GM12878 (cell line): ENCODE data around the gene MFSD12. TPM values are rescaled to one million over a fixed set of nuclear protein-coding genes. Genes with fewer than 3 reads are reported as not detected.

Source experiments
- ATAC-seq: fragments of 200-7000 bp; cut with Tn5 transposase; 3 replicates; pipeline ENCODE4 v1.9.1; 2020; ENCODE audit warnings: mild to moderate bottlenecking, moderate library complexity
- BruUV-seq: library from RNA; stranded (reverse); fragments of 400-500 nt; replicated peaks from 2 replicates; lab custom pipeline; 2021; lab: Mats Ljungman, UMichigan
- CTCF ChIA-PET: fragments of 300-600 bp; sonication (Branson Sonifier 250); formaldehyde crosslinking; extraction: SDS; loops from one replicate; lab custom pipeline; 2021; ENCODE audit warnings: inconsistent platforms; lab: Yijun Ruan, JAX
- POLR2A ChIA-PET: fragments of 350-600 bp; formaldehyde crosslinking; extraction: SDS; loops from one replicate; lab custom pipeline; 2021; ENCODE audit warnings: inconsistent platforms; lab: Charles Lee
- RAD21 ChIA-PET: fragments of 300-600 bp; sonication (Branson Sonifier 250); formaldehyde crosslinking; loops from one replicate; lab custom pipeline; 2023; ENCODE audit warnings: antibody characterized with exemption; ENCODE audit not compliant: unreplicated experiment; lab: Charles Lee
- SMC1A ChIA-PET: fragments of 300-600 bp; sonication (Branson Sonifier 250); formaldehyde crosslinking; loops from one replicate; lab custom pipeline; 2023; ENCODE audit not compliant: unreplicated experiment, uncharacterized antibody; lab: Charles Lee
- DNase-seq: peaks from one replicate; pipeline ENCODE4 v3.0.0-alpha.2; 2011; ENCODE audit warnings: low read depth, low spot score
- FAIRE-seq: peaks from 3 replicates; lab custom pipeline; 2011; peaks lifted over from hg19 to GRCh38; lab: Jason Lieb, UNC
- H2AFZ ChIP-seq: 2 replicates; pipeline ENCODE4 v1.6.0; 2011; ENCODE audit warnings: low read depth, low read length, control low read depth; ENCODE audit not compliant: control insufficient read depth
- H3K27ac ChIP-seq: 2 replicates; pipeline ENCODE4 v1.5.1; 2011; ENCODE audit warnings: control low read depth; ENCODE audit not compliant: control insufficient read depth, insufficient read depth
- H3K27me3 ChIP-seq, 2 experiments: replicated peaks in 1 of 2; 2 replicates each; pipeline versions ENCODE4 v1.6.0 to v1.6.1; 2011; ENCODE audit warnings: low read length in 1 of 2; ENCODE audit not compliant: control insufficient read depth in 2 of 2, insufficient read depth in 2 of 2
- H3K36me3 ChIP-seq, 2 experiments: 2 replicates each; pipeline ENCODE4 v1.5.1; 2011; ENCODE audit warnings: low read length in 1 of 2; ENCODE audit not compliant: control insufficient read depth in 2 of 2, insufficient read depth in 2 of 2
- H3K4me1 ChIP-seq: 2 replicates; pipeline ENCODE4 v1.6.1; 2011; ENCODE audit warnings: mild to moderate bottlenecking, low read length, moderate library complexity, mixed read lengths; ENCODE audit not compliant: control insufficient read depth, insufficient read depth
- H3K4me2 ChIP-seq: 2 replicates; pipeline ENCODE4 v1.6.0; 2011; ENCODE audit warnings: control low read depth; ENCODE audit not compliant: control insufficient read depth, insufficient read depth
- H3K4me3 ChIP-seq: fragments of 200-600 bp; sonication (generic); 2 replicates; pipeline ENCODE4 v1.5.1; 2016
- H3K79me2 ChIP-seq: 2 replicates; pipeline ENCODE4 v1.6.0; 2011; ENCODE audit warnings: low read length; ENCODE audit not compliant: control insufficient read depth, insufficient read depth
- H3K9ac ChIP-seq: 2 replicates; pipeline ENCODE4 v1.8.0; 2011; ENCODE audit warnings: low read length, control low read depth, mixed read lengths; ENCODE audit not compliant: control insufficient read depth, insufficient read depth
- H3K9me3 ChIP-seq: replicated peaks from 3 replicates; pipeline ENCODE4 v1.5.1; 2011; ENCODE audit warnings: mild to moderate bottlenecking, low read length; ENCODE audit not compliant: control insufficient read depth, insufficient read depth
- H4K20me1 ChIP-seq: 2 replicates; pipeline ENCODE4 v1.6.0; 2011; ENCODE audit not compliant: control insufficient read depth, insufficient read depth
- BMI1 ChIP-seq: fragments of 450-650 bp; IDR thresholded peaks from 2 replicates; pipeline ENCODE4 v1.6.1; 2016; ENCODE audit warnings: mild to moderate bottlenecking, moderate library complexity, borderline replicate concordance
- CREM ChIP-seq: IDR thresholded peaks from 2 replicates; pipeline ENCODE4 v1.6.1; 2014; ENCODE audit warnings: antibody characterized with exemption, low read depth
- EGR1 ChIP-seq, 2 experiments: IDR thresholded peaks; 1 replicate in 1 of 2; 2 replicates in 1 of 2; pipeline ENCODE4 v1.6.1; 2011 to 2012; ENCODE audit warnings: low read depth in 2 of 2, low read length in 2 of 2, borderline replicate concordance in 1 of 2, mild to moderate bottlenecking in 1 of 2, moderate library complexity in 1 of 2
- ESRRA ChIP-seq: IDR thresholded peaks from 2 replicates; pipeline ENCODE4 v1.6.1; 2012; ENCODE audit warnings: mild to moderate bottlenecking, low read length, improper control_type of control experiment
- HDAC6 ChIP-seq: fragments of 200-600 bp; sonication (generic); IDR thresholded peaks from one replicate; pipeline ENCODE4 v1.8.0; 2017; ENCODE audit warnings: antibody characterized with exemption; ENCODE audit not compliant: unreplicated experiment
- POLR2A ChIP-seq: IDR thresholded peaks from 2 replicates; pipeline ENCODE4 v1.6.1; 2011; ENCODE audit warnings: low read depth, mild to moderate bottlenecking, low read length
- POU2F2 ChIP-seq: IDR thresholded peaks from 3 replicates; pipeline ENCODE4 v1.6.1; 2011; ENCODE audit warnings: low read depth, mild to moderate bottlenecking, low read length, borderline replicate concordance
- SRF ChIP-seq, 2 experiments: IDR thresholded peaks; 2 replicates each; pipeline ENCODE4 v1.6.1; 2011; ENCODE audit warnings: low read depth in 2 of 2, low read length in 2 of 2, mild to moderate bottlenecking in 1 of 2, moderate library complexity in 1 of 2
- SUPT20H ChIP-seq: IDR thresholded peaks from 2 replicates; pipeline ENCODE4 v1.6.1; 2011; ENCODE audit warnings: low read depth, mild to moderate bottlenecking, low read length, moderate library complexity, borderline replicate concordance; ENCODE audit not compliant: control insufficient read depth
- SUZ12 ChIP-seq: fragments of 200-600 bp; sonication (generic); IDR thresholded peaks from one replicate; pipeline ENCODE4 v1.6.1; 2018; ENCODE audit warnings: antibody characterized with exemption, mild to moderate bottlenecking; ENCODE audit not compliant: unreplicated experiment
- TAF1 ChIP-seq: IDR thresholded peaks from 2 replicates; pipeline ENCODE4 v1.6.1; 2011; ENCODE audit warnings: mild to moderate bottlenecking, low read depth, low read length, borderline replicate concordance
- WRNIP1 ChIP-seq: IDR thresholded peaks from 2 replicates; pipeline ENCODE4 v1.6.1; 2011; ENCODE audit warnings: low read depth, low read length, improper control_type of control experiment, borderline replicate concordance
- ZSCAN29 ChIP-seq: fragments of 450-650 bp; IDR thresholded peaks from 2 replicates; pipeline ENCODE4 v1.6.1; 2017; ENCODE audit warnings: mild to moderate bottlenecking, moderate library complexity
- WGBS: methylation state at CpG from one replicate; pipeline ENCODE4 v1.1.6; 2016; ENCODE audit warnings: low lambda C conversion rate; ENCODE audit not compliant: insufficient replicate concordance, insufficient coverage; ENCODE audit errors: missing lambda C conversion rate; 5-methylcytosine and 5-hydroxymethylcytosine counted together
- in situ Hi-C: fragments of 300-500 bp; cut with MboI; formaldehyde crosslinking; loops from 9 replicates; pipeline ENCODE4 v1.14.3; 2018; ENCODE audit warnings: mixed read lengths
- intact Hi-C: fragments of 100-400 bp; cut with micrococcal nuclease; formaldehyde crosslinking; loops from one replicate; pipeline ENCODE4 v1.14.2; 2022; ENCODE audit not compliant: unreplicated experiment
- polyA plus RNA-seq, 11 experiments: library from polyadenylated mRNA; depleted of rRNA in 4 of 11; unstranded in 6 of 11; stranded (reverse) in 5 of 11; fragments of >200 nt; fragmentation: Nextera tagmentation in 4 of 11; fragmentation: Illumina TruSeq in 1 of 11; extraction: Ambion mirVana in 4 of 11; extraction: Trizol in 1 of 11; gene quantifications; 1 replicate in 1 of 11; 2 replicates in 10 of 11; pipeline versions ENCODE4 v1.2.1 to v1.2.3, GENCODE V29; 2011 to 2016; ENCODE audit warnings: inconsistent platforms in 2 of 11, missing spikeins in 2 of 11, low read depth in 1 of 11
- total RNA-seq, 4 experiments: library from RNA; depleted of rRNA in 3 of 4; stranded (reverse); fragments of >200 nt in 3 of 4; fragmentation: Illumina TruSeq in 1 of 4; extraction: Trizol in 1 of 4; gene quantifications; 2 replicates each; pipeline versions ENCODE4 v1.2.1 to v1.2.3, GENCODE V29; 2013 to 2021
- TF ChIP-seq, protein P1 (sequence below): fragments of 450-650 bp; formaldehyde crosslinking; IDR thresholded peaks from 2 replicates; pipeline ENCODE4 v1.4.0; 2020; ENCODE audit warnings: mild to moderate bottlenecking, moderate library complexity
- TF ChIP-seq, protein P2 (sequence below): IDR thresholded peaks from 2 replicates; pipeline ENCODE4 v1.6.1; 2011; ENCODE audit warnings: mild to moderate bottlenecking, low read depth, low read length, moderate library complexity; ENCODE audit not compliant: insufficient replicate concordance
- TF ChIP-seq, protein P3 (sequence below), 3 experiments: IDR thresholded peaks in 2 of 3; conservative IDR thresholded peaks in 1 of 3; 2 replicates each; pipeline ENCODE4 v1.5.1; 2011; ENCODE audit warnings: low read depth in 3 of 3, low read length in 3 of 3, mild to moderate bottlenecking in 3 of 3, control low read depth in 2 of 3, moderate library complexity in 2 of 3, inconsistent platforms in 1 of 3, mixed read lengths in 1 of 3; ENCODE audit not compliant: control insufficient read depth in 2 of 3, insufficient read depth in 1 of 3; ENCODE audit errors: extremely low read depth in 1 of 3

The MFSD12 gene
- total and polyA plus RNA-seq, 10 of the 15 experiments (the other 5 are each of a cell fraction or from before 2014, with no cell fraction given), result 0.58 to 65.9 (median 16.8) TPM

DNA sequence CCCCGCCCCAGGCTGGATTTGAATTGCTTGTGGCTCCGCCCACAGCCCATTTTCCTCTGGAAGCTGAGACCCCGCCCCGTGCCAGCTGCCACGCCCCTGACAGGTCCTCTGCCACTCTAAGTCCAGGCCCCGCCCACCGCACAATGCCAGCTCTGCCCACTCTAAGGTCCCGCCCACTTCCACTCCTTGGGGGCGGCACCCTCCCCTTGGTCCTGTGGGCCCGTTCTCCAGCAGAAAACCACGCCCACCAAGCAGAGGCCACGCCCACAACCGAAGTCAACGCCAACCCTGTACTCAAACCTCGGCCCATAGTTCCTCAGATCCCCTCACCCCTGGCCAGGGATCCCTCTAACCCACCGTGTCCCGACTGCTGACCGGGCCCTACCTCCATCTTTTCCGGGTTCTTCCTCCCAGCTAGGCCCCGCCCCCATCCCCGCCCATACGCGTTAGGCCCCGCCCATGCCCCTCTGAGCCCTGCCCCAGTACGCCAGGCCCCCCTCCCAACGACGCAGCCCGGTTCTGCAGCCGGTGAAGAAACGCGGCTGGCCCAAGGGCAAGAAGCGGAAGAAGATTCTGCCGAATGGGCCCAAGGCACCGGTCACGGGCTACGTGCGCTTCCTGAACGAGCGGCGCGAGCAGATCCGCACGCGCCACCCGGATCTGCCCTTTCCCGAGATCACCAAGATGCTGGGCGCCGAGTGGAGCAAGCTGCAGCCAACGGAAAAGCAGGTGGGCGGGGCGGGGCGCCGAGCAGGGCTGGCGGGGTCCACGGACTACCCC, 16.7 kb upstream of the MFSD12 start:
- Histone ChIP-seq H3K27me3 (no peaks in the 10 kb centered on the region), H3K4me1 (peaks cover 3% of the 10 kb centered on the region), H2AFZ (no peak overlapping the region), H3K9me3 (no peaks in the 10 kb centered on the region), H3K9ac (peak overlapping the region; percentile 80; the same call in 1 of the 2 replicates), H3K4me3 (peak overlapping the region; percentile 99; the same call in 1 of the 2 replicates), H4K20me1 (no peaks in the 10 kb centered on the region), H3K27ac (no peak overlapping the region), H3K36me3 (no peaks in the 10 kb centered on the region; a peak in 2 of 4 replicates), H3K79me2 (peaks cover 3% of the 10 kb centered on the region), H3K4me2 (peak overlapping the region; percentile 82)
- in situ Hi-C loops (no loop called here), intact Hi-C loops (loop anchor here (5.0 kb wide), 1 partner anchor 33 kb away; the partner anchor contains the start of gene TBXA2R)
- 67% methylated on average over 50 of the region's 55 CpGs for WGBS
- ATAC-seq (peak; percentile 59), FAIRE-seq (no peak), DNase-seq (peak; percentile 49)
- ChIA-PET RAD21 (no interaction called here), CTCF (interaction anchor here (0.9 kb wide), 1 partner anchor 27 kb away, joined by 3 read pairs; no protein-coding TSS in a partner anchor), SMC1A (no interaction called here), POLR2A (interaction anchor here (0.6 to 1.5 kb wide), 4 partner anchors 16 to 56 kb away, joined by 3 to 8 read pairs (median 4); partner anchors contain the start of gene MFSD12)
- no TSS peak for BruUV-seq
- TF ChIP-seq SUPT20H, result no peak
- TF ChIP-seq ESRRA, result no peak
- TF ChIP-seq, protein P1, sequence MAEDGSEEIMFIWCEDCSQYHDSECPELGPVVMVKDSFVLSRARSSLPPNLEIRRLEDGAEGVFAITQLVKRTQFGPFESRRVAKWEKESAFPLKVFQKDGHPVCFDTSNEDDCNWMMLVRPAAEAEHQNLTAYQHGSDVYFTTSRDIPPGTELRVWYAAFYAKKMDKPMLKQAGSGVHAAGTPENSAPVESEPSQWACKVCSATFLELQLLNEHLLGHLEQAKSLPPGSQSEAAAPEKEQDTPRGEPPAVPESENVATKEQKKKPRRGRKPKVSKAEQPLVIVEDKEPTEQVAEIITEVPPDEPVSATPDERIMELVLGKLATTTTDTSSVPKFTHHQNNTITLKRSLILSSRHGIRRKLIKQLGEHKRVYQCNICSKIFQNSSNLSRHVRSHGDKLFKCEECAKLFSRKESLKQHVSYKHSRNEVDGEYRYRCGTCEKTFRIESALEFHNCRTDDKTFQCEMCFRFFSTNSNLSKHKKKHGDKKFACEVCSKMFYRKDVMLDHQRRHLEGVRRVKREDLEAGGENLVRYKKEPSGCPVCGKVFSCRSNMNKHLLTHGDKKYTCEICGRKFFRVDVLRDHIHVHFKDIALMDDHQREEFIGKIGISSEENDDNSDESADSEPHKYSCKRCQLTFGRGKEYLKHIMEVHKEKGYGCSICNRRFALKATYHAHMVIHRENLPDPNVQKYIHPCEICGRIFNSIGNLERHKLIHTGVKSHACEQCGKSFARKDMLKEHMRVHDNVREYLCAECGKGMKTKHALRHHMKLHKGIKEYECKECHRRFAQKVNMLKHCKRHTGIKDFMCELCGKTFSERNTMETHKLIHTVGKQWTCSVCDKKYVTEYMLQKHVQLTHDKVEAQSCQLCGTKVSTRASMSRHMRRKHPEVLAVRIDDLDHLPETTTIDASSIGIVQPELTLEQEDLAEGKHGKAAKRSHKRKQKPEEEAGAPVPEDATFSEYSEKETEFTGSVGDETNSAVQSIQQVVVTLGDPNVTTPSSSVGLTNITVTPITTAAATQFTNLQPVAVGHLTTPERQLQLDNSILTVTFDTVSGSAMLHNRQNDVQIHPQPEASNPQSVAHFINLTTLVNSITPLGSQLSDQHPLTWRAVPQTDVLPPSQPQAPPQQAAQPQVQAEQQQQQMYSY (CRISPR knock-in tag), result no peak
- TF ChIP-seq WRNIP1, result no peak
- TF ChIP-seq SUZ12, result no peak
- no peak for TF ChIP-seq POU2F2
- TF ChIP-seq POLR2A, result peak; percentile 31
- no peak for TF ChIP-seq CREM
- TF ChIP-seq, protein P2, sequence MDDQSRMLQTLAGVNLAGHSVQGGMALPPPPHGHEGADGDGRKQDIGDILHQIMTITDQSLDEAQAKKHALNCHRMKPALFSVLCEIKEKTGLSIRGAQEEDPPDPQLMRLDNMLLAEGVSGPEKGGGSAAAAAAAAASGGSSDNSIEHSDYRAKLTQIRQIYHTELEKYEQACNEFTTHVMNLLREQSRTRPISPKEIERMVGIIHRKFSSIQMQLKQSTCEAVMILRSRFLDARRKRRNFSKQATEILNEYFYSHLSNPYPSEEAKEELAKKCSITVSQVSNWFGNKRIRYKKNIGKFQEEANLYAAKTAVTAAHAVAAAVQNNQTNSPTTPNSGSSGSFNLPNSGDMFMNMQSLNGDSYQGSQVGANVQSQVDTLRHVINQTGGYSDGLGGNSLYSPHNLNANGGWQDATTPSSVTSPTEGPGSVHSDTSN, result peak; percentile 90
- TF ChIP-seq HDAC6, result no peak
- no peak for TF ChIP-seq ZSCAN29
- no peak for TF ChIP-seq EGR1 (IDR thresholded peaks at IDR 0.05; ENCODE audit: borderline replicate concordance in 1 of 2, low read depth in 2 of 2, low read length in 2 of 2)
- no peak for TF ChIP-seq BMI1
- no peak for TF ChIP-seq SRF (IDR thresholded peaks at IDR 0.05; ENCODE audit: low read depth in 2 of 2, low read length in 2 of 2)
- no peak for TF ChIP-seq TAF1
- TF ChIP-seq, protein P3, sequence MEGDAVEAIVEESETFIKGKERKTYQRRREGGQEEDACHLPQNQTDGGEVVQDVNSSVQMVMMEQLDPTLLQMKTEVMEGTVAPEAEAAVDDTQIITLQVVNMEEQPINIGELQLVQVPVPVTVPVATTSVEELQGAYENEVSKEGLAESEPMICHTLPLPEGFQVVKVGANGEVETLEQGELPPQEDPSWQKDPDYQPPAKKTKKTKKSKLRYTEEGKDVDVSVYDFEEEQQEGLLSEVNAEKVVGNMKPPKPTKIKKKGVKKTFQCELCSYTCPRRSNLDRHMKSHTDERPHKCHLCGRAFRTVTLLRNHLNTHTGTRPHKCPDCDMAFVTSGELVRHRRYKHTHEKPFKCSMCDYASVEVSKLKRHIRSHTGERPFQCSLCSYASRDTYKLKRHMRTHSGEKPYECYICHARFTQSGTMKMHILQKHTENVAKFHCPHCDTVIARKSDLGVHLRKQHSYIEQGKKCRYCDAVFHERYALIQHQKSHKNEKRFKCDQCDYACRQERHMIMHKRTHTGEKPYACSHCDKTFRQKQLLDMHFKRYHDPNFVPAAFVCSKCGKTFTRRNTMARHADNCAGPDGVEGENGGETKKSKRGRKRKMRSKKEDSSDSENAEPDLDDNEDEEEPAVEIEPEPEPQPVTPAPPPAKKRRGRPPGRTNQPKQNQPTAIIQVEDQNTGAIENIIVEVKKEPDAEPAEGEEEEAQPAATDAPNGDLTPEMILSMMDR (IDR thresholded peaks at IDR 0.05 in 2 of 3, conservative IDR thresholded peaks at IDR 0.05 in 1 of 3; ENCODE audit: control insufficient read depth in 2 of 3, extremely low read depth in 1 of 3, insufficient read depth in 1 of 3, low read depth in 3 of 3, low read length in 3 of 3), result no peak
